GM21515 (cell line): ENCODE measurements around the gene NPC1L1.

Experiments
- ATAC-seq: cut with Tn5 transposase; IDR thresholded peaks from one replicate; pipeline ENCODE4 v1.9.1; 2021; ENCODE audit not compliant: unreplicated experiment

Gene NPC1L1

GRCh38 chr7:44536090-44536489, 5.0 kb downstream of the NPC1L1 start:
- ATAC-seq, result no peak

DNA sequence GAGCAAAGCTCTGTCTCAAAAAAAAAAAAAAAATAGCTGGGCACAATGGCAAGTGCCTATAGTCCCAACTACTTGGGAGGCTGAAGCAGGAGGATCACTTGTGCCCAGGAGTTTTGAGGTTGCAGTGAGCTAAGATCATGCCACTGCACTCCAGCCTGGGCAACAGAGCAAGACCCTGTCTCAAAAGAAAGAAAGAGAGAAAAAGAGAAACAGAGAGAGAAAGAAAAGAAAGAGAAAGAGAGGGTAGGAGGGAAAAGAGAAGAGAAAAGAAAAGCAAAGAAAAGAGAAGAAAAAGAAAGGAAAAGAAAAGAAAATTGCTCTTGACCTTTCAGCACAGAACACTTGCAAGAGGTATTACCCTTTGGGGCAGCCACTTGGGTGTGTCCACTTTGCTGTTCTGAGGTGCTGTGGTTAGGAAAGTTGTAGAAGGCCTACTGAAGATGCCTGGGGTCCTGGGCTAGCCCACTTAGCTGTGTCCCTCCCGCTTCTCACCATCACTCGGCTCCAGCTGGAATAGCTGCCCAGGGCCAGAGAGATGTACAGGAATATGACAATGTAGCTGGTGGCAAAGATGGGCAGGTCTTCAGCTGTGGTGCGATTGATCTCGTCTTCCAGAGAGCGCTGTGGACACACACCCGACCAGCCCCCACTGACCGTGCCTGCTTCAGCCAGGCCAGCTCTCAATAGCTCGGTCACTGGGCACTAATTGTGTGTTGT, 5.6 kb downstream of the NPC1L1 start:
- no peak for ATAC-seq

DNA sequence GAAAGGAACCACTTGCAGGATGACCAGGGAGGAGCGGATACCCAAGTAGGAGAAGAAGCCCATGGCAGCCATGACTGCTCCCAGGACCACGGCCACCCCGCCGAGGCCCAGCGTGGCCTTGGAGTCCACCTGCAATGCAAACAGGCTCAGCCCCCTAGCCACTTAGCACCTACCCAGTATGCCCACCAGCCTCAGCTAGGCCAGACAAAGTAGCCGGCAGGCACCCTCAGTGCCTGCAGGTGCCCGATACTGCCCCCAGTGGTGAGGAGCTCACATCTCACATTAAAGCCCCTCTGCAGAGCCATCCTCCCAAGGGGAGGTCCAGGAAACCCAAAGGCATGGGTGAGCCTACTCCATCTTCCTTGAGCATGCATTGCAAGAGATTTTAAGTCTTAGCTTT, 6.6 kb downstream of the NPC1L1 start:
- no peak for ATAC-seq

DNA sequence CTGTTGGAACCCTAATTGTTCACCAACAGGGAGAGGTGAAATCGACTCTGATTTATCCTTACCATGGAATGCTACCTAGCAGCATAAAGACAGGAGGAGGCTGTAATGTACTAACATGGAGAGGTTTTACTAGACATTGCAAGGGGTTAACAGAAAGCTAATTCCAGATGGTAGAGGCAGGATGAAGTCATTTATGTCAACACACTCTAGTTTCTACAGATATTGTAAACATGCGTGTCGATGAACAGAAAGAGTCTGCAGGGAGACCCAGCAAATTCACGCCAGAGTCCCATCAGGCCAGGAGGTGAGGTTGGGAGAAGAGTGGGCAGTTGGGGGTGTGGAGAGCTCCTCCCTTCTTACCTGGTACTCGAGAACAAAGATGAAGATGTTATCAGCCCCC, 7.0 kb downstream of the NPC1L1 start:
- ATAC-seq, result no peak

- no peak for ATAC-seq
These were observed 7.7 kb downstream of the NPC1L1 start for GRCh38 chr7:44533301-44534055.

DNA sequence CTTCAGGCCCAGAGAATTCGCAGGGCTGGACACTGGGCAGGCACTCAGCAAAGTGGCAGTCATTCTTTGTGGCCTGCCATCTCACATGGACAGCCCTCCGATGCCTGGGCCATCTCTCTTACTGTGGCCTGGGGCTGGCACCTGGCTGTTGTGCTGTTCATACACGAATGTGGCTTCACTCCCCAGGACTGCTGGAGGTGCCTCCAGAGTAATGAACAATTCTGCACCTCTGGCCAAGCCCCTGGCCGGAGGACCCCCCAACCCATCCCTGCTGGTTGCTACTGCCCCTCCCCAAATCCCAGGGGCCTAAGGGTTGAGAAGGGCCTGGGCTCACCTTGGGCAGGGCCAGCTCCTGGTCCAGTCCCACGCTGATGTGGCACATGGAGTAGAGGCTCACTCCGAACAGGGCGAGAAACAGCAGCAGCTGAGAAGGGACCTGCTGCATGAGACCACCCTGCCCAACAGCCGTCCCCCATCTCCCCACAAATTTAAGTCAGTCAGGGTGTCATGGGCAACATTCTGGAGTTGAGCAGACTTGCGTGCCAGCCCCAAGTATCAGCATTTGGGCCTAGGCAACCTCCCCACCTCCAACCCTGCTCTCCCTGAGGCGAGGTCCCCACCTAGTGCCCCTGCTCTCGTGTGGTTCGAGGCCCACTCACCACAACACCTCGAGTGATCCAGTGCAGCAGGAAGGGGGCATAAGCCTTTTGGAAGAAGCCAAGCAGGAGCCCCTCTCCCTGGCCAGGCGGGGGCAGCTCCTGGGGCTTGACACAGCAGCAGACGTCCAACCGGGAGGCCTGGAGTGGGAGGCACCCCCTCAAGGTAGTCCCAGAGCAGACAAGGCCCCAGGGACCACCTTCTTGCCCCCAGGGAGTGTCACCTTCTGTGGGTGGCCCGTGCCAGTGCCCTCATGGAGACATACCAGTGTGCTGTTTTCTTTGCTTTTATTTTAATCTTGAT, 9.4 kb downstream of the NPC1L1 start:
- ATAC-seq, result no peak

DNA sequence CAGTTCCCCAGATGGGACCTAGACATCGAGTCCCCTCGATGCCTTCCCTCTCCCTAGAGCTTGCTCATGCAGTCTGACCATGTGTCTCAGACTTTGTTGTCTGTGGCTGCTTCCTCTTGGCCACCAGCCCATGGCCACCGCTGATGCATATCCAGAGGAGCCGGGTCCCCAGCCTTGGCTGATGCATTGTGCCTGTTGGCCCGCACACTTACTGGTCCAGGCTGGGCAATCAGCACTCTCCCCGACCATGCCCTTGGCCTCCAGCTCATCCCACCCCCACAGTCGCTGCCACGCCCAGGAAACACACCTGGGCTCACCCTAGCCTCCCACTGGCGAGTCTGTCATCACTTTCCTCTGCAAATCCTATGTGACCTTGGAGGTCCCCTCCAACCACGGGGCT, 10.1 kb downstream of the NPC1L1 start:
- no peak for ATAC-seq

GRCh38 chr7:44524811-44525388, 16.2 kb downstream of the NPC1L1 start:
- no peak for ATAC-seq

- no peak for ATAC-seq
These were observed 18.8 kb downstream of the NPC1L1 start for GRCh38 chr7:44522315-44522714.

GRCh38 chr7:44521347-44522095, 19.6 kb downstream of the NPC1L1 start:
- no peak for ATAC-seq

GRCh38 chr7:44520574-44520973, 20.6 kb downstream of the NPC1L1 start:
- no peak for ATAC-seq

DNA sequence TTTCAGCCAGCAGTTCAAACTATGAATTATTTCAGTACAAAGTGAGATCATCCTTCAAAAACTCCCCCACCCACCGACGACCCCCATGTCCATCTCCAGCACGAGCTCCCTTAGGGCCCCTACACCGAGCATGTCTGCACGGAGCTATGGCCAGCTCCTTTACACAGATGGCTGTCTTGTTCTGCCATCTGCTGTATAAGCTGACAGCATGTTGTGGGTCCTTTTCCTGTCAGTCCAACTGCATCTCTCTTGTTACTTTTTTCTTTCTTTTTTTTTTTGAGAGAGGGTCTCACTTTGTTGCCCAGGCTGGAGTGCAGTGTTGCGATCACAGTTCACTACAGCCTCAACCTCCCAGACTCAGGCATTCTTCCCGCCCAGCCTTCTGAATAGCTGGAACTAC, 21.6 kb downstream of the NPC1L1 start:
- no peak for ATAC-seq

- no peak for ATAC-seq
These were observed 22.4 kb downstream of the NPC1L1 start for GRCh38 chr7:44518761-44519160.

DNA sequence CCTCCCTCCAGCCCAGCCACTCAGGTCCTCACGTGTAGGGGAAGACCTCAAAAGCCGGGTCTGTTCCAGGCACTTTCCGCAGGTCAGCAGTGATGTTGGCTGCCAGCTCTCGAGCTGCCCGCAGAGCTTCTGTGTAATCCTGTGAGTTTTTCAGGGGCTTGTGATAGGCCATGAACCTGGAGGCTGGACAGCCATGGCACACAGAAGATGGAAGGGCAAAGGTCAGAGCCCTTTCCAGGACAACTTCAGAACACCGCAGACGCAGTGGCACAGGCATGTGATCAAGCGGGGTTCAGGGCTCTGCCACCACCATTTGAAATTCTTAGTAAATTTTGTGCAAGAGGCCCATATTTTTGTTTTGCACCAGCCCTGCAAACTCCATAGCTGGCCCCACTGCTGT, 24.0 kb downstream of the NPC1L1 start:
- no peak for ATAC-seq

DNA sequence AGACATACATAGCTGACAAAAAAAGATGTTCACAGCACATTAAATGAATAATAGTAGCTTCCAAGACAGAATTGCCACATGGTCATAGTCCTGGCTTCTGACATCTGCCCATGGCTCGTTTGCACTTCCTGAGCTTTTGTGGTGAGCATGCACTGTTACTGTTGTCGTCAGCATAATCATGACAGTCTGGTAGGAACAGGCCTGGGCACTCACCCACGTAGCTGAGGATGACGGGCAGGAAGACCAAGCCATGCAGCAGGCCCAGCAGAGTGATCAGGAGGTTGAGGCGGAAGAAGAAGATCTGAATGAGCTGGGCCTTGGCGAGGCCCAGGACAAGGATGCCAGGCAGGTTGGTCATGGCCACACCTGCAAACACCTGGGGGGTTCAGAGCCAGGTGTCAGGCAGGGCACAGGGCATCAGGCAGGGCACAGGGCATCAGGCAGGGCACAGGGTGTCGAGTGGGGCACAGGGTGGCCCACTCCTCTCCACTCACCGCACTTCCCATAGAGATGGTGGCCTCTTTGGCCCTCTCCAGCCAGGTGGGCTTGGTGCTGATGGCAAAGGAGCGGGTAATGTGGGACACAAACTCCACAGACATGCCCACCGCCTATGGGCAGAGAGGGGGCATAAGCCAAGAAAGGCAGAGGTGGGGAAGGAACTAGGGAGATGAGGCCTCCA, 25.4 kb downstream of the NPC1L1 start:
- ATAC-seq, result no peak

DNA sequence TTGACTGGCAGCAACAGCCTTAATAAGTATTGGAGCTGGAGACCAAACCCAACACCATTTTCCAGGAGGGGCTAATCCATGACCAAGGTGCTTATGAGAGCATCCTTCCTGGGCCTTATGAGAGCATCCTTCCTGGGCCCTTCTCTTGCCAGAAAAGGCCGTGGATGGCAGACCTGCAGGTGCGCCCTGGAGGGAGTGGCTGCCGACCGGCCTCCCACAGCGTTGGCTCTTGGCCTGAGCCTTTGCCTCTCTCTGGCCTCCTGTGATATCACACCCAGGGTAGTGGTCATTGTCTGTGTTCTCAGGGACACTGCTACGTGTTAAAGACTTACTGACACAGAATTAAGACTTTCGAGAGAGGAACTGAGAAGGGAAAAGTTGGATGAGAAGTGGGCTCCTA, 28.4 kb downstream of the NPC1L1 start:
- no peak for ATAC-seq

DNA sequence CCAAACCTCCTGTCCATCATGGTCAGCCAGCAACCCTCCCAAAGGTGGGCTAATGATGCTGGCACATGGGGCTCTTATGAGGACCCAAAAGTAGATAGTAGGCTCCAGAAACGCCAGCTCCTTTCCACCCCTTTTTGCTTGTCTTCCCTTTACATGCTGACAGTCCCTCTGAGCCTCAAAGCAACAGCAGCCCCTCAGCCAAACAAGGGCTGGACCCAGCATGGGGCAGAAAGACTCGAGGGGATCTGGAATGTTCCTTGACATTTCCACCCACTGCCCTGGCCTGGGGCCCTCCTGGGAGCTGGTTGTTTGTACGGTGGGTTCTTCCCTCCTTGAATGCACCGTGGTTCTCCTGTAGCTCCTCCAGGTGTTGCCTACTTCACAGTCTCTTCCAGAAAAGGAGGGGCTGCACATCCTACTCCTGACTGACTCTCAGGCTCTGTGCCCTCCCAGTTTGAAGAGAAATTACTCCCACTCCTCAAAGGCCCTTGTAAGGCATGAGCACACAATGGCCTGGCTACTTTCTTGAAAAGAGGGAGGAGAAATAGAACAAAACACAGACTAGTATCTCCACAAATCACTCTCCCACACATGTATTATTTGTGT, 29.2 kb downstream of the NPC1L1 start:
- no peak for ATAC-seq

DNA sequence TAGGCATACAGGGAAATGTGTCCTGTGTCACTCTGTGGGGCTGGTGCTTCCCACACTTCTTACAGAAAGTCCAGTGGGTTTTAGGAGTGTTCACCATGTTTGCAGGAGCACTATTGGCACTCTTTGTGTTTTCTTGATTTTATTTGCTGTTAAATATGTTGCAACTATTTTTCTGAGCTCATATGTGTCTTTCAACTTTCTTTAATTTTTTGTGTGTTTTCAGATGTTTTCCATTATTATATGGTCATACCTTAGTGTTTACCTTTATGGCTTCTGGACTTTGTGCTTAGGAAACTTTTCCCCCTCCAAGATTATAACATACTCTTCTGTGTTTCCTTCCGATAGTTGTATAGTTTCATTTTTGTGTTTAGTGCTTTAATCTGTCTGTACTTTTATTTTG, 29.9 kb downstream of the NPC1L1 start:
- ATAC-seq, result no peak

GRCh38 chr7:44508328-44509030, 32.7 kb downstream of the NPC1L1 start:
- no peak for ATAC-seq
